Fibroblast of skin of left biceps (primary cell): Measurements from ENCODE around the gene ZBTB7C.

Source experiments
- DNase-seq, 2 experiments: peaks; one replicate each; pipeline ENCODE4 v3.0.0-alpha.2; 2013; ENCODE audit warnings: low read depth in 2 of 2

The ZBTB7C gene

GRCh38 chr18:48217258-48218250, 191.6 kb downstream of the ZBTB7C start:
- DNase-seq, result no peak

GRCh38 chr18:48216639-48217257, 192.4 kb downstream of the ZBTB7C start:
- DNase-seq, result no peak

GRCh38 chr18:48215876-48216638, 193.1 kb downstream of the ZBTB7C start:
- no peak for DNase-seq

GRCh38 chr18:48213791-48214190, 195.4 kb downstream of the ZBTB7C start:
- DNase-seq, result no peak

GRCh38 chr18:48208432-48209140, 200.6 kb downstream of the ZBTB7C start:
- DNase-seq, result no peak

- DNase-seq, result no peak
Observed at GRCh38 chr18:48207733-48208132, 201.4 kb downstream of the ZBTB7C start.

- no peak for DNase-seq
Observed at GRCh38 chr18:48206887-48207286, 202.3 kb downstream of the ZBTB7C start.

GRCh38 chr18:48203961-48204666, 205.1 kb downstream of the ZBTB7C start:
- no peak for DNase-seq

- DNase-seq, result no peak
Observed at GRCh38 chr18:48203288-48203945, 205.8 kb downstream of the ZBTB7C start.

- no peak for DNase-seq
Observed at GRCh38 chr18:48202350-48203260, 206.6 kb downstream of the ZBTB7C start.

- no peak for DNase-seq
Observed at GRCh38 chr18:48202006-48202348, 207.2 kb downstream of the ZBTB7C start.

GRCh38 chr18:48201337-48202005, 207.7 kb downstream of the ZBTB7C start:
- no peak for DNase-seq

- no peak for DNase-seq
Observed at GRCh38 chr18:48200631-48201336, 208.4 kb downstream of the ZBTB7C start.

- no peak for DNase-seq
Observed at GRCh38 chr18:48199399-48199798, 209.8 kb downstream of the ZBTB7C start.

GRCh38 chr18:48197819-48198218, 211.4 kb downstream of the ZBTB7C start:
- no peak for DNase-seq

GRCh38 chr18:48195787-48196186, 213.4 kb downstream of the ZBTB7C start:
- no peak for DNase-seq

- DNase-seq, result no peak
Observed at GRCh38 chr18:48194591-48195181, 214.5 kb downstream of the ZBTB7C start.
